ENCODE results near the gene MBTPS1. TPM values are rescaled to one million over a fixed set of nuclear protein-coding genes. Genes with fewer than 3 reads are reported as not detected.

MBTPS1 gene
- total and polyA plus RNA-seq, 9 of the 15 experiments (the other 6 are each of a cell fraction or from before 2014, with no cell fraction given): 2.8 to 57.6 (median 43.8) TPM

GRCh38 chr16:84144859-84145639 lies 28.3 kb upstream of the MBTPS1 start, which contains the start of the genes DNAAF1 and HSDL1 (continued):
- TF ChIP-seq MBD1 (CRISPR knock-in tag; IDR thresholded peaks at IDR 0.05) (no peak), YBX1 (IDR thresholded peaks at IDR 0.05) (no peak), POLR2G (IDR thresholded peaks at IDR 0.05; ENCODE audit: low read depth, low read length) (peak; percentile 69), E2F3 (CRISPR knock-in tag; IDR thresholded peaks at IDR 0.05) (no peak), HIVEP1 (CRISPR knock-in tag; IDR thresholded peaks at IDR 0.05) (no peak), ZBTB8A (IDR thresholded peaks at IDR 0.05; ENCODE audit: partially characterized antibody) (no peak), COPS2 (conservative IDR thresholded peaks at IDR 0.05) (no peak), NONO (IDR thresholded peaks at IDR 0.05; ENCODE audit: low read depth in 2 of 2, low read length in 1 of 2) (peak in 1 of 2 experiments; percentile 63; a peak in 1 of 4 replicates), ZNF79 (CRISPR knock-in tag; IDR thresholded peaks at IDR 0.05; ENCODE audit: low read depth) (no peak), STAT5A (IDR thresholded peaks at IDR 0.05; ENCODE audit: borderline replicate concordance, low read length) (no peak), GABPA (tag; conservative IDR thresholded peaks at IDR 0.05; ENCODE audit: low read depth) (0 out of 2 replicates have a peak, but pooled peaks have one; percentile 27), RNF2 (IDR thresholded peaks at IDR 0.05) (no peak), ZNF436 (CRISPR knock-in tag; IDR thresholded peaks at IDR 0.05) (no peak), HMGN3 (IDR thresholded peaks at IDR 0.05; ENCODE audit: borderline replicate concordance, extremely low read depth, insufficient read length, low read depth, low read length) (peak; percentile 81), CXXC5 (CRISPR knock-in tag; IDR thresholded peaks at IDR 0.05) (peak; percentile 99), HDAC3 (IDR thresholded peaks at IDR 0.05; ENCODE audit: borderline replicate concordance, partially characterized antibody) (no peak), GATAD2A (IDR thresholded peaks at IDR 0.05) (no peak)
- TF ChIP-seq, protein P1, sequence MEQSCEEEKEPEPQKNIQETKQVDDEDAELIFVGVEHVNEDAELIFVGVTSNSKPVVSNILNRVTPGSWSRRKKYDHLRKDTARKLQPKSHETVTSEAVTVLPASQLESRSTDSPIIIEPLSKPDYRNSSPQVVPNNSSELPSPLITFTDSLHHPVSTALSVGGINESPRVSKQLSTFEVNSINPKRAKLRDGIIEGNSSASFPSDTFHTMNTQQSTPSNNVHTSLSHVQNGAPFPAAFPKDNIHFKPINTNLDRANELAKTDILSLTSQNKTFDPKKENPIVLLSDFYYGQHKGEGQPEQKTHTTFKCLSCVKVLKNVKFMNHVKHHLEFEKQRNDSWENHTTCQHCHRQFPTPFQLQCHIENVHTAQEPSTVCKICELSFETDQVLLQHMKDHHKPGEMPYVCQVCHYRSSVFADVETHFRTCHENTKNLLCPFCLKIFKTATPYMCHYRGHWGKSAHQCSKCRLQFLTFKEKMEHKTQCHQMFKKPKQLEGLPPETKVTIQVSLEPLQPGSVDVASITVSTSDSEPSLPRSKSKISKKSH (CRISPR knock-in tag; IDR thresholded peaks at IDR 0.05): no peak
- TF ChIP-seq, protein P2, sequence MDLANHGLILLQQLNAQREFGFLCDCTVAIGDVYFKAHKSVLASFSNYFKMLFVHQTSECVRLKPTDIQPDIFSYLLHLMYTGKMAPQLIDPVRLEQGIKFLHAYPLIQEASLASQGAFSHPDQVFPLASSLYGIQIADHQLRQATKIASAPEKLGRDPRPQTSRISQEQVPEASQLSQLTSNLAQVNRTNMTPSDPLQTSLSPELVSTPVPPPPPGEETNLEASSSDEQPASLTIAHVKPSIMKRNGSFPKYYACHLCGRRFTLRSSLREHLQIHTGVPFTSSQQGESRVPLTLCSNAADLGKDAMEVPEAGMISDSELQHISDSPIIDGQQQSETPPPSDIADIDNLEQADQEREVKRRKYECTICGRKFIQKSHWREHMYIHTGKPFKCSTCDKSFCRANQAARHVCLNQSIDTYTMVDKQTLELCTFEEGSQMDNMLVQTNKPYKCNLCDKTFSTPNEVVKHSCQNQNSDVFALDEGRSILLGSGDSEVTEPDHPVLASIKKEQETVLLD (IDR thresholded peaks at IDR 0.05): peak; percentile 90
- TF ChIP-seq, protein P3, sequence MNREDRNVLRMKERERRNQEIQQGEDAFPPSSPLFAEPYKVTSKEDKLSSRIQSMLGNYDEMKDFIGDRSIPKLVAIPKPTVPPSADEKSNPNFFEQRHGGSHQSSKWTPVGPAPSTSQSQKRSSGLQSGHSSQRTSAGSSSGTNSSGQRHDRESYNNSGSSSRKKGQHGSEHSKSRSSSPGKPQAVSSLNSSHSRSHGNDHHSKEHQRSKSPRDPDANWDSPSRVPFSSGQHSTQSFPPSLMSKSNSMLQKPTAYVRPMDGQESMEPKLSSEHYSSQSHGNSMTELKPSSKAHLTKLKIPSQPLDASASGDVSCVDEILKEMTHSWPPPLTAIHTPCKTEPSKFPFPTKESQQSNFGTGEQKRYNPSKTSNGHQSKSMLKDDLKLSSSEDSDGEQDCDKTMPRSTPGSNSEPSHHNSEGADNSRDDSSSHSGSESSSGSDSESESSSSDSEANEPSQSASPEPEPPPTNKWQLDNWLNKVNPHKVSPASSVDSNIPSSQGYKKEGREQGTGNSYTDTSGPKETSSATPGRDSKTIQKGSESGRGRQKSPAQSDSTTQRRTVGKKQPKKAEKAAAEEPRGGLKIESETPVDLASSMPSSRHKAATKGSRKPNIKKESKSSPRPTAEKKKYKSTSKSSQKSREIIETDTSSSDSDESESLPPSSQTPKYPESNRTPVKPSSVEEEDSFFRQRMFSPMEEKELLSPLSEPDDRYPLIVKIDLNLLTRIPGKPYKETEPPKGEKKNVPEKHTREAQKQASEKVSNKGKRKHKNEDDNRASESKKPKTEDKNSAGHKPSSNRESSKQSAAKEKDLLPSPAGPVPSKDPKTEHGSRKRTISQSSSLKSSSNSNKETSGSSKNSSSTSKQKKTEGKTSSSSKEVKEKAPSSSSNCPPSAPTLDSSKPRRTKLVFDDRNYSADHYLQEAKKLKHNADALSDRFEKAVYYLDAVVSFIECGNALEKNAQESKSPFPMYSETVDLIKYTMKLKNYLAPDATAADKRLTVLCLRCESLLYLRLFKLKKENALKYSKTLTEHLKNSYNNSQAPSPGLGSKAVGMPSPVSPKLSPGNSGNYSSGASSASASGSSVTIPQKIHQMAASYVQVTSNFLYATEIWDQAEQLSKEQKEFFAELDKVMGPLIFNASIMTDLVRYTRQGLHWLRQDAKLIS (CRISPR knock-in tag; IDR thresholded peaks at IDR 0.05): no peak
